T-helper 2 cell (primary cell): Measurements from ENCODE around the gene DNAJC6.
"Not testable (repeated sequence)": the region's sequence is repeated elsewhere in the genome, so short reads cannot be mapped to it uniquely, and the experiment has no call there.

Experiments used
- DNase-seq, 5 experiments: peaks; one replicate each; pipeline versions ENCODE4 v3.0.0 to v3.0.0-alpha.2; 2012 to 2022
- total RNA-seq, 2 donors: gene quantifications; one replicate each; lab custom pipeline; 2026; lab: John Stamatoyannopoulos, UW

DNAJC6 gene
- total RNA-seq: 1.2 to 1.8 reads per million in 2 donors

GRCh38 chr1:65309304-65310077, at the start of gene DNAJC6:
Gene DNAJC6 (plus strand): TSS chr1:65309543. CDS start chr1:65309746, 203 bp downstream.
- DNase-seq: peak in 4 of 5 experiments; percentile 1 to 61 (median 5)

GRCh38 chr1:65259816-65260215, 49.5 kb upstream of the DNAJC6 start:
- DNase-seq: no peak

GRCh38 chr1:65260851-65261473, 48.4 kb upstream of the DNAJC6 start:
- DNase-seq: no peak

GRCh38 chr1:65263286-65263685, 46.1 kb upstream of the DNAJC6 start:
- no peak for DNase-seq

- no peak for DNase-seq
Observed at GRCh38 chr1:65264197-65264929, 45.0 kb upstream of the DNAJC6 start.

GRCh38 chr1:65265296-65265650, 44.1 kb upstream of the DNAJC6 start:
- no peak for DNase-seq

- DNase-seq: peak in 2 of 5 experiments; percentile 39 to 64
Observed at GRCh38 chr1:65265651-65266351, 43.5 kb upstream of the DNAJC6 start.

GRCh38 chr1:65266476-65266875, 42.9 kb upstream of the DNAJC6 start:
- no peak for DNase-seq

- peak in 1 of 5 experiments; percentile 62 for DNase-seq
Observed at GRCh38 chr1:65267271-65267670, 42.1 kb upstream of the DNAJC6 start.

GRCh38 chr1:65267683-65268082, 41.7 kb upstream of the DNAJC6 start:
- DNase-seq: peak in 1 of 5 experiments; percentile 40

GRCh38 chr1:65269612-65270011, 39.7 kb upstream of the DNAJC6 start:
- no peak for DNase-seq

GRCh38 chr1:65276197-65276939, 33.0 kb upstream of the DNAJC6 start:
- no peak for DNase-seq

GRCh38 chr1:65277605-65278347, 31.6 kb upstream of the DNAJC6 start:
- DNase-seq: no peak

GRCh38 chr1:65278376-65279069, 30.8 kb upstream of the DNAJC6 start:
- DNase-seq: no peak

GRCh38 chr1:65279070-65279779, 30.1 kb upstream of the DNAJC6 start:
- no peak for DNase-seq

- DNase-seq: no peak
Observed at GRCh38 chr1:65281846-65282245, 27.5 kb upstream of the DNAJC6 start.

- DNase-seq: no peak
Observed at GRCh38 chr1:65284229-65284628, 25.1 kb upstream of the DNAJC6 start.

GRCh38 chr1:65289449-65289848, 19.9 kb upstream of the DNAJC6 start:
- peak in 1 of 5 experiments; percentile 52 for DNase-seq

- DNase-seq: not testable (repeated sequence)
Observed at GRCh38 chr1:65291818-65292217, 17.5 kb upstream of the DNAJC6 start.
